ENCODE measurements around the gene LAX1.

DNA sequence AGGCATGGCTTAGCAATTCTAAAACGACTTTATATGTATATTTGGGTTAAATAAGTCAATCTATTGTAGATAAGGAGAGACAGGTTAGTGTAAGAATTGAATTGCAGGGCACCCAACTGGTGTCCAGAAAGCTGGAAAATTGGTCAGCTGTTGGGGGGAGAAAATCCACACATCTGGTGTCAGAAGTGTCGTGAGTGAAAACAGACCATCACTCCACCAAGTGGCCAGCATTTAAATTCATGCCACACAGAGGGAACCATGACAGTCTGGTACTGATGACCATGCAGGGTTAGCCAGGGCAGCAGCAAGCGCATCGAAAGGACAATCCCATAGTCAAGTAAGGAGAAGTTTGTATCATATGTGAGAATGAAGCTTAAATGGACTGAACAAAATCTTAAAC, 11.7 kb downstream of the LAX1 start:
- no peak for TF ChIP-seq POLR2A (IDR thresholded peaks at IDR 0.05)
- TF ChIP-seq, protein P1, sequence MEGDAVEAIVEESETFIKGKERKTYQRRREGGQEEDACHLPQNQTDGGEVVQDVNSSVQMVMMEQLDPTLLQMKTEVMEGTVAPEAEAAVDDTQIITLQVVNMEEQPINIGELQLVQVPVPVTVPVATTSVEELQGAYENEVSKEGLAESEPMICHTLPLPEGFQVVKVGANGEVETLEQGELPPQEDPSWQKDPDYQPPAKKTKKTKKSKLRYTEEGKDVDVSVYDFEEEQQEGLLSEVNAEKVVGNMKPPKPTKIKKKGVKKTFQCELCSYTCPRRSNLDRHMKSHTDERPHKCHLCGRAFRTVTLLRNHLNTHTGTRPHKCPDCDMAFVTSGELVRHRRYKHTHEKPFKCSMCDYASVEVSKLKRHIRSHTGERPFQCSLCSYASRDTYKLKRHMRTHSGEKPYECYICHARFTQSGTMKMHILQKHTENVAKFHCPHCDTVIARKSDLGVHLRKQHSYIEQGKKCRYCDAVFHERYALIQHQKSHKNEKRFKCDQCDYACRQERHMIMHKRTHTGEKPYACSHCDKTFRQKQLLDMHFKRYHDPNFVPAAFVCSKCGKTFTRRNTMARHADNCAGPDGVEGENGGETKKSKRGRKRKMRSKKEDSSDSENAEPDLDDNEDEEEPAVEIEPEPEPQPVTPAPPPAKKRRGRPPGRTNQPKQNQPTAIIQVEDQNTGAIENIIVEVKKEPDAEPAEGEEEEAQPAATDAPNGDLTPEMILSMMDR (IDR thresholded peaks at IDR 0.05) = no peak
